ENCODE results near the gene ELOB.

Gene ELOB

GRCh38 chr16:2748757-2749455, 28.2 kb downstream of the ELOB start:
- H3K4me1 ChIP-seq (ENCODE audit: control insufficient read depth, low read depth, low read length): peaks cover 3% of the 10 kb centered on the region
- H3K9ac ChIP-seq (ENCODE audit: low read length): no peak overlapping the region
- no peaks in the 10 kb centered on the region for H3K9me3 ChIP-seq (ENCODE audit: control insufficient read depth, low read depth, low read length)
- peaks cover 3% of the 10 kb centered on the region for H3K36me3 ChIP-seq (ENCODE audit: control insufficient read depth, low read depth, low read length)
- H3K27me3 ChIP-seq (ENCODE audit: control insufficient read depth, insufficient read depth, low read length): no peaks in the 10 kb centered on the region
- no peak overlapping the region for H3K27ac ChIP-seq (ENCODE audit: low read length)
- no peak overlapping the region for H3K4me3 ChIP-seq (ENCODE audit: low read length)

DNA sequence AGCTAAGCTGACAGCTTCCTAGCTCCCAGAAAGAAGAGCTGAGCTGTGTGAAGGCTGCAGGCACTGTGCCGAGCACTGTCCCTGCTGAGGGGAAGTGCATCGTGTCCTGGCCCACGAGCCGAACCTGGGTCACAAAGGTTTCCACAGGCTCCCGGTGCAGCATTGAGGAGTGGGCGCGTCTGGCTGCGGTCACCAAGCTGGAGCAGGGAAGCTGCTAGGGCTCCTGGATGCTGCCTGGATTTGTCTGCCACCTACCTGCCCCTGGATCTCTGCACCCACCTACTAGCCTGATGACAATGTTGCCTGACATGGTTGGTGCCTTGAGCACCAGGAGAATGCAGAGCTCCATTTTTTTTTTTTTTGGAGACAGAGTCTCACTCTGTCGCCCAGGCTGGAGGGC, 31.1 kb downstream of the ELOB start:
- peaks cover 3% of the 10 kb centered on the region for H3K36me3 ChIP-seq (ENCODE audit: control insufficient read depth, low read depth, low read length)
- no peaks in the 10 kb centered on the region for H3K27me3 ChIP-seq (ENCODE audit: control insufficient read depth, insufficient read depth, low read length)
- H3K27ac ChIP-seq (ENCODE audit: low read length): no peak overlapping the region
- H3K4me3 ChIP-seq (ENCODE audit: low read length): no peak overlapping the region
- no peaks in the 10 kb centered on the region for H3K4me1 ChIP-seq (ENCODE audit: control insufficient read depth, low read depth, low read length)
- H3K9me3 ChIP-seq (ENCODE audit: control insufficient read depth, low read depth, low read length): no peaks in the 10 kb centered on the region
- no peak overlapping the region for H3K9ac ChIP-seq (ENCODE audit: low read length)

GRCh38 chr16:2745116-2745890, 31.8 kb downstream of the ELOB start:
- H3K27me3 ChIP-seq (ENCODE audit: control insufficient read depth, insufficient read depth, low read length): no peaks in the 10 kb centered on the region
- no peak overlapping the region for H3K27ac ChIP-seq (ENCODE audit: low read length)
- H3K4me1 ChIP-seq (ENCODE audit: control insufficient read depth, low read depth, low read length): no peaks in the 10 kb centered on the region
- no peaks in the 10 kb centered on the region for H3K9me3 ChIP-seq (ENCODE audit: control insufficient read depth, low read depth, low read length)
- H3K9ac ChIP-seq (ENCODE audit: low read length): no peak overlapping the region
- no peak overlapping the region for H3K4me3 ChIP-seq (ENCODE audit: low read length)
- H3K36me3 ChIP-seq (ENCODE audit: control insufficient read depth, low read depth, low read length): peaks cover 3% of the 10 kb centered on the region

GRCh38 chr16:2744711-2745110, 32.4 kb downstream of the ELOB start:
- Histone ChIP-seq H3K36me3 (ENCODE audit: control insufficient read depth, low read depth, low read length) (peaks cover 3% of the 10 kb centered on the region), H3K4me3 (ENCODE audit: low read length) (no peak overlapping the region), H3K9ac (ENCODE audit: low read length) (no peak overlapping the region), H3K4me1 (ENCODE audit: control insufficient read depth, low read depth, low read length) (no peaks in the 10 kb centered on the region), H3K27me3 (ENCODE audit: control insufficient read depth, insufficient read depth, low read length) (no peaks in the 10 kb centered on the region), H3K27ac (ENCODE audit: low read length) (no peak overlapping the region), H3K9me3 (ENCODE audit: control insufficient read depth, low read depth, low read length) (no peaks in the 10 kb centered on the region)

GRCh38 chr16:2743007-2743810, 33.9 kb downstream of the ELOB start:
- Histone ChIP-seq H3K4me1 (ENCODE audit: control insufficient read depth, low read depth, low read length) (no peaks in the 10 kb centered on the region), H3K36me3 (ENCODE audit: control insufficient read depth, low read depth, low read length) (no peaks in the 10 kb centered on the region), H3K27me3 (ENCODE audit: control insufficient read depth, insufficient read depth, low read length) (no peaks in the 10 kb centered on the region), H3K27ac (ENCODE audit: low read length) (no peak overlapping the region), H3K4me3 (ENCODE audit: low read length) (no peak overlapping the region), H3K9ac (ENCODE audit: low read length) (no peak overlapping the region), H3K9me3 (ENCODE audit: control insufficient read depth, low read depth, low read length) (no peaks in the 10 kb centered on the region)

GRCh38 chr16:2742323-2743006, 34.6 kb downstream of the ELOB start:
- H3K27ac ChIP-seq (ENCODE audit: low read length): no peak overlapping the region
- H3K4me1 ChIP-seq (ENCODE audit: control insufficient read depth, low read depth, low read length): no peaks in the 10 kb centered on the region
- no peak overlapping the region for H3K9ac ChIP-seq (ENCODE audit: low read length)
- no peak overlapping the region for H3K4me3 ChIP-seq (ENCODE audit: low read length)
- H3K9me3 ChIP-seq (ENCODE audit: control insufficient read depth, low read depth, low read length): no peaks in the 10 kb centered on the region
- no peaks in the 10 kb centered on the region for H3K36me3 ChIP-seq (ENCODE audit: control insufficient read depth, low read depth, low read length)
- no peaks in the 10 kb centered on the region for H3K27me3 ChIP-seq (ENCODE audit: control insufficient read depth, insufficient read depth, low read length)

DNA sequence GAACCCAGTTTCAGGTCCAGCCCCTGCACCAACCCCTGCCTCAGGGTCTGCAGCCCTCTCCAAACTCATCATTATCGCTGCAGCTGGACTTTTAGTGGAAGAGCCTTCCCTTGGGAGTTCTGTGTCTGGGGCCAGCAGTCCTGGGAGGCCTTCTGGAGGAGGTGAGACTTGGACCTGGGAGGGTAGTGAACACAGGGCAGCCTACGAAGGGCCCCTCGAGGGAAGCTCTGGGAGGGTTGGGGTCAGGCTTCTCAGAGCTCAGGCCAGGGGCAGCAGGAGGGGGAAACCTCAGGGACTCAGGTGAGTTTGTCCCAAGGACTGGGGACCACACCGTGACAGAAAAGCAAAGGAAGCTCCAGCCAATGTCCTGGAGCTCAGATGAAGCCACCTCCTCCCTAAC, 35.9 kb downstream of the ELOB start:
- H3K4me1 ChIP-seq (ENCODE audit: control insufficient read depth, low read depth, low read length): no peaks in the 10 kb centered on the region
- no peak overlapping the region for H3K27ac ChIP-seq (ENCODE audit: low read length)
- H3K4me3 ChIP-seq (ENCODE audit: low read length): no peak overlapping the region
- H3K27me3 ChIP-seq (ENCODE audit: control insufficient read depth, insufficient read depth, low read length): no peaks in the 10 kb centered on the region
- H3K9me3 ChIP-seq (ENCODE audit: control insufficient read depth, low read depth, low read length): no peaks in the 10 kb centered on the region
- no peaks in the 10 kb centered on the region for H3K36me3 ChIP-seq (ENCODE audit: control insufficient read depth, low read depth, low read length)
- H3K9ac ChIP-seq (ENCODE audit: low read length): no peak overlapping the region

DNA sequence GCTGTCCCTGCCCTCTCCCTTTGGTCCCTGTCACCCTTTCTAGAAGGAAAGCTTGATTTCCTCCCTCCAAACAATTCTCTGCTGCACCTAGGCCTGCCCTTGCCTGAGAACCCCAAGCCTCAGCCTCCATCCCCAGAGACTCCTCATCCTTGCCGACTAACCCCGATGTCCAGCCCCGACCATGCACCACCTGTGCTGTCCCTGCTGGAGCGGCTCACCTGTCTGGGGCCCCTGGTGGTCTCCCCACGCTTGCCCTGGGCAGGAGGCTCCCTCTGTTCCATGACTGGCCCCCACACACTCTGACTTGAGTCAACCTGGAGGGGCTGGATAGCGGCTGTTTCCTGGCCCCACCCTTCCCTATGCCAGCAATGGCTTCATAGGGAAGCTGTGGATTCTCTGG, 36.6 kb downstream of the ELOB start:
- Histone ChIP-seq H3K27me3 (ENCODE audit: control insufficient read depth, insufficient read depth, low read length) (no peaks in the 10 kb centered on the region), H3K27ac (ENCODE audit: low read length) (no peak overlapping the region), H3K9me3 (ENCODE audit: control insufficient read depth, low read depth, low read length) (no peaks in the 10 kb centered on the region), H3K4me1 (ENCODE audit: control insufficient read depth, low read depth, low read length) (no peaks in the 10 kb centered on the region), H3K9ac (ENCODE audit: low read length) (no peak overlapping the region), H3K36me3 (ENCODE audit: control insufficient read depth, low read depth, low read length) (no peaks in the 10 kb centered on the region), H3K4me3 (ENCODE audit: low read length) (no peak overlapping the region)

GRCh38 chr16:2739625-2740430, 37.3 kb downstream of the ELOB start:
- H3K9me3 ChIP-seq (ENCODE audit: control insufficient read depth, low read depth, low read length): no peaks in the 10 kb centered on the region
- no peaks in the 10 kb centered on the region for H3K36me3 ChIP-seq (ENCODE audit: control insufficient read depth, low read depth, low read length)
- H3K4me3 ChIP-seq (ENCODE audit: low read length): no peak overlapping the region
- H3K9ac ChIP-seq (ENCODE audit: low read length): no peak overlapping the region
- H3K27ac ChIP-seq (ENCODE audit: low read length): no peak overlapping the region
- no peaks in the 10 kb centered on the region for H3K27me3 ChIP-seq (ENCODE audit: control insufficient read depth, insufficient read depth, low read length)
- no peaks in the 10 kb centered on the region for H3K4me1 ChIP-seq (ENCODE audit: control insufficient read depth, low read depth, low read length)

DNA sequence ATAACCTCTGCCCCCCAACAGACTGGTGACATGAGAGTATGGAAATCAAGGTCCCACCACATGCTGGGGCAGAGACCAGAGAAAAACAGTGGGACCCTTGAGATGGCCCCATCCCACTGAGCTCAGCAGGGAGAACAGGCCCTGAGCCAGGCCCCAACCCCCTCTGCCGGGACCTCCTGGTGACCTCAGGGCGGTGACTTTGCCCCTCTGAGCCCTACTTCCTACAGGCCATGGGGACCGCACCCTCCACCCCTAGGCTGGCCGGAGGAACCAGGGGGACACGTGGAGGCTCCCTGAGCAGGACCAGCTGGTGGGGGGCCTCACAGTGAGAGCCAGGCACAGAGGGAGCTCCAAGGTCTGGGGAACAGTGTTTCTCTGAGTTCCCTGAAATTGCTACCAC, 38.5 kb downstream of the ELOB start:
- H3K36me3 ChIP-seq (ENCODE audit: control insufficient read depth, low read depth, low read length): no peaks in the 10 kb centered on the region

More for the DNA sequence above, 38.5 kb downstream of the ELOB start:
- Histone ChIP-seq H3K9ac (ENCODE audit: low read length) (no peak overlapping the region), H3K9me3 (ENCODE audit: control insufficient read depth, low read depth, low read length) (no peaks in the 10 kb centered on the region), H3K27me3 (ENCODE audit: control insufficient read depth, insufficient read depth, low read length) (no peaks in the 10 kb centered on the region), H3K4me3 (ENCODE audit: low read length) (no peak overlapping the region), H3K27ac (ENCODE audit: low read length) (no peak overlapping the region), H3K4me1 (ENCODE audit: control insufficient read depth, low read depth, low read length) (no peaks in the 10 kb centered on the region)

Measured in iPS-18a (cell line).